Measurements from ENCODE around the gene LRRC56. TPM values are rescaled to one million over a fixed set of nuclear protein-coding genes. Genes with fewer than 3 reads are reported as not detected.

The LRRC56 gene
- total and polyA plus RNA-seq, 9 of the 15 experiments (the other 6 are each of a cell fraction or from before 2014, with no cell fraction given): 0.03 to 4.5 (median 1.0) TPM; not detected in 1

- TF ChIP-seq SMARCB1 (IDR thresholded peaks at IDR 0.05; ENCODE audit: insufficient read length, low read depth) (no peak), CEBPG (CRISPR knock-in tag; IDR thresholded peaks at IDR 0.05) (no peak), CEBPG (tag; conservative IDR thresholded peaks at IDR 0.05 in 1 of 2, IDR thresholded peaks at IDR 0.05 in 1 of 2) (no peak), KHSRP (IDR thresholded peaks at IDR 0.05) (no peak), ZNF766 (CRISPR knock-in tag; conservative IDR thresholded peaks at IDR 0.05) (no peak), ZNF695 (CRISPR knock-in tag; IDR thresholded peaks at IDR 0.05) (no peak), HDAC6 (IDR thresholded peaks at IDR 0.05; ENCODE audit: low read depth, low read length) (no peak), ZKSCAN8 (CRISPR knock-in tag; IDR thresholded peaks at IDR 0.05) (no peak), FOXJ3 (CRISPR knock-in tag; IDR thresholded peaks at IDR 0.05) (no peak), CREB1 (IDR thresholded peaks at IDR 0.05) (no peak), CREB1 (CRISPR knock-in tag; IDR thresholded peaks at IDR 0.05) (peak; percentile 56; the same call in 1 of the 2 replicates), ZNF785 (CRISPR knock-in tag; IDR thresholded peaks at IDR 0.05) (no peak), ZKSCAN1 (IDR thresholded peaks at IDR 0.05; ENCODE audit: low read depth, low read length) (no peak), HOXB6 (CRISPR knock-in tag; IDR thresholded peaks at IDR 0.05; ENCODE audit: borderline replicate concordance) (no peak)
- TF ChIP-seq, protein P1, sequence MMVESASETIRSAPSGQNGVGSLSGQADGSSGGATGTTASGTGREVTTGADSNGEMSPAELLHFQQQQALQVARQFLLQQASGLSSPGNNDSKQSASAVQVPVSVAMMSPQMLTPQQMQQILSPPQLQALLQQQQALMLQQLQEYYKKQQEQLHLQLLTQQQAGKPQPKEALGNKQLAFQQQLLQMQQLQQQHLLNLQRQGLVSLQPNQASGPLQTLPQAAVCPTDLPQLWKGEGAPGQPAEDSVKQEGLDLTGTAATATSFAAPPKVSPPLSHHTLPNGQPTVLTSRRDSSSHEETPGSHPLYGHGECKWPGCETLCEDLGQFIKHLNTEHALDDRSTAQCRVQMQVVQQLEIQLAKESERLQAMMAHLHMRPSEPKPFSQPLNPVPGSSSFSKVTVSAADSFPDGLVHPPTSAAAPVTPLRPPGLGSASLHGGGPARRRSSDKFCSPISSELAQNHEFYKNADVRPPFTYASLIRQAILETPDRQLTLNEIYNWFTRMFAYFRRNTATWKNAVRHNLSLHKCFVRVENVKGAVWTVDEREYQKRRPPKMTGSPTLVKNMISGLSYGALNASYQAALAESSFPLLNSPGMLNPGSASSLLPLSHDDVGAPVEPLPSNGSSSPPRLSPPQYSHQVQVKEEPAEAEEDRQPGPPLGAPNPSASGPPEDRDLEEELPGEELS (CRISPR knock-in tag; IDR thresholded peaks at IDR 0.05; ENCODE audit: borderline replicate concordance): no peak
Measured at GRCh38 chr11:504053-504993, 33.0 kb upstream of the LRRC56 start (continued).
